ENCODE data around the gene PCGF1.

The PCGF1 gene

DNA sequence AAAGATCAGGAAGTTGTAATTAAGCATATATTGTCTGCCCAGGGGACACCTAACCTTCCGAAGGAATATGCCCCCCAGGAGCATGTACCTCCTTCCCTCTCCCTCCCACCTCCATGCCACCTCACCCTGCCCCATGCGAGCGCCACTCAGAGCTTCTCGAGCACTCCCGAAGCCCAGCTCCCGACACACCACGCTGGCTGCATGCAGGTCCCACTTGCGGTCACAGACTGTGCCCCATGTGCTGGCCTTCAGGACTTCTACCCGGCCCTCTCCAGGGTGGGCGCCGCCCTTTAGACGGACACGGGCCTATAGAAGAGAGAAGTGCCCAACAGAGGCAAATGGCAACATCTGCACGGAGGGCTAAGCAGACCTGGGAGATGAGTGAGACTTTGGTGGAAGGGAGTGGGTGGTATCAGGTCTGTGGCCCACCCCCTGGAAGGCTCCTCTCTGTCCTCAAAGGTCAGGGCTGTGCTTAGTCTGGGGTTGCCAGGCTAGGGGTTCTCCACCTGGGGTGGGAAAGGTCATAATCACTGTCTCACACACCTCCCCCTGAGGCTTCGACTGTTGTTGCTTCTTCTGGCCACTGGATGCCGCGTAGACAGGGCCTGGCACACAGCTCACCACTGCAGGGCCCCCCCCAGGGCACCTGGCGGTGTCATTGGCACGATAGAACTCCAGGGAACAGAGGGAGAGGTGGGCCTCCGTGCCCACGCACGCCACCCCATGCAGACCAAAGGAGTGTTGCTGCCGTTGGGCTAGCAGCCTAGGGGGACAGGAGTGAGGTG lies 28.9 kb upstream of the PCGF1 start:
- no peak for DNase-seq

DNA sequence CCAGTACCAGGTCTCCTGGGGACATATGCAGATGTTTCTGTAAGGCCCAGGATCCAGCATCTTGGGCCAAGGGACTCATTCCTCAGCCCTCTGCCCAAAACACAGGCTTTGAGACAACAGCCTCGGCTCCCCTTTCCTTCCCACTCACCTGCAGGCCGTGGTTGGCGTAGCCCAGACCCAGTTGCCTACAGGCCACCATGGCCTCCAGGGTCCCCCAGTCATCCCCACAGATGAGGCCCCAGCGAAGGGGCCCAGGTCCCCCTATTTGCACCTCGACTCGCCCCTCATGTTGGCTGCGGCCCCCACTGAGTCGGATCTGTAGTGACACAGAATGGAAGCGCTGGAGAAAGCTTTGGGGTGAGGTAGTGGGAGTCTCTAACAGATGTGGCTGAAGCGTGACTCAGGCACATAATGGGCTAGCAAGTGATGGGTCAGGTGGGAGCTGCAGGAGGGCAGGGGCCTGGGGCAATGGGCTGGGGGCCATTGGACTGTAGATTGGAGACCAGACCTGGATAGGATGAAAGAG lies 28.0 kb upstream of the PCGF1 start:
- DNase-seq, result no peak

DNA sequence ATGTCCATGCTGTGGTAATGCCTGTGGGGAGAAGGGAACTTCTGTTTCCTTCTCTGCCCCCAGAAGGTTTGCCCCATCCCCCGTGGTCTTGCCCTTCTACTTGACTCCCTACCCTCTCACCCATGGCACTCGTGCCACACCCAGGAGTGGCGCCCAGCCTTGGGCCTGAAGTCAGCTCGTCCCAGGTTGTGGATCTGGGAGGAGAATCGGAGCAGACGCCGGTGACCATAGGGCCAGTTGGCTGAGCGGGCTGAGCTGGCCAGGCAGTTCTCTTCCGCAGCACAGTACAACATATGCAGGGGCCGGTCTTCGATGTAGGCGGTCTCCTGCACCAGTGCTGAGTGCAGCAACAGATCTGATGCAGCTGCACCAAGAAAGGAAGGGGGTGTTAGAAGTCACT lies 26.9 kb upstream of the PCGF1 start:
- DNase-seq, result no peak

DNA sequence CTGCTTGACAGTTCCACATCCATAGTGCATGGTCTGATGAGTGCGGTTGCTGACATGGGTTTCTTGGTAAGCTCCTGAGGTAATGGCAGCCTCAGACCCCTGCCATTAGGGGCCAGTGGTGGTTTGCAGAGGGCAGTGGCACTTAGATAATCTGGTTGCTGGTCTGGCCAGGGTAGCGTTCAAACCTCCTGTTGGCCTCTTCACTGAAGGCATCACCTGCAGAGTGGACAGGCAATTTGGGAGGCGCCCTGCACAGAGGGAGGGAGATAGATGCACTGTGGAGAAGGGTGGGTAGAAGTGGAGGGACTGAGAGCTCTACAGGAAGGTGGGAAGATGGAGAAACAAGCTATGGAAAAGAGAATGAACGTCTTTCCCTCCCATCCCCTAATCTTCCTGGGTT lies 26.0 kb upstream of the PCGF1 start:
- no peak for DNase-seq

DNA sequence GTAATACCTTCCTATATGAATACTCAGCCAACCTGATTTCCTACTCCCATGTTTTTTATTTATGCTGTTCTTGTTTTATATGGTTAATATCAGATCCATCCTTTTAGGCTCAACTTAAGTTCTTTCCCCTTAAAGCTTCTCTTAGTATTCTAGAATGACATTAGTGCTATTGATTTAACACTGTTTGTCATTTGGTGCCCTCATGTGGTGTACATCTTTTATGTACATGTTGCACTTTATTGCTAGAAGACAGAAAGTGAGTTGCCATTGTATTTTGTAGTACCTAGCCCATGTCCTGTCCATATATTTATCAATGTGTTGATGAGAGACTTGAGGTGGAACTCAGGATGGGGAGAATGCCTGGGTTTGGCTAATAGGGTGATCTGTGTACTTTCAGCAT lies 24.7 kb upstream of the PCGF1 start:
- DNase-seq, result peak; percentile 85

DNA sequence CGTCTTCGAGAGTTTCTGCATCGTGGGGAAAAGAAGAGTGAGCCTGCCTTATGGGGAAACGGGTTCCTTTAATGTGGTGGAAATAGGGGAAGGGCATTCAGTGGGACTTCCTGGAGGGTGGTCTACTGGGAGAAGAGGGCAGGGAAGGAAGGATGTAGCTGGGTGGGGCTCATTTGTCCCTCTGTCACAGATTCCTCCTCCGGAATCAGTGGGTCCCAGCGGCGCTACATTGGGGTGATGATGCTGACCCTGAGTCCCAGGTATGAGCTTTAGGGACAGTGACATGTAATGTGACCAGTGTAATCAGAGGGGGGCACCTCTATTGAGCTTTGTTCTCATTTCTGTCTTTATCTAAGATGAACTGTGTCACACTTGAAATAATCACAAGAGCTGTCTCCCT lies 24.2 kb upstream of the PCGF1 start:
- no peak for DNase-seq

DNA sequence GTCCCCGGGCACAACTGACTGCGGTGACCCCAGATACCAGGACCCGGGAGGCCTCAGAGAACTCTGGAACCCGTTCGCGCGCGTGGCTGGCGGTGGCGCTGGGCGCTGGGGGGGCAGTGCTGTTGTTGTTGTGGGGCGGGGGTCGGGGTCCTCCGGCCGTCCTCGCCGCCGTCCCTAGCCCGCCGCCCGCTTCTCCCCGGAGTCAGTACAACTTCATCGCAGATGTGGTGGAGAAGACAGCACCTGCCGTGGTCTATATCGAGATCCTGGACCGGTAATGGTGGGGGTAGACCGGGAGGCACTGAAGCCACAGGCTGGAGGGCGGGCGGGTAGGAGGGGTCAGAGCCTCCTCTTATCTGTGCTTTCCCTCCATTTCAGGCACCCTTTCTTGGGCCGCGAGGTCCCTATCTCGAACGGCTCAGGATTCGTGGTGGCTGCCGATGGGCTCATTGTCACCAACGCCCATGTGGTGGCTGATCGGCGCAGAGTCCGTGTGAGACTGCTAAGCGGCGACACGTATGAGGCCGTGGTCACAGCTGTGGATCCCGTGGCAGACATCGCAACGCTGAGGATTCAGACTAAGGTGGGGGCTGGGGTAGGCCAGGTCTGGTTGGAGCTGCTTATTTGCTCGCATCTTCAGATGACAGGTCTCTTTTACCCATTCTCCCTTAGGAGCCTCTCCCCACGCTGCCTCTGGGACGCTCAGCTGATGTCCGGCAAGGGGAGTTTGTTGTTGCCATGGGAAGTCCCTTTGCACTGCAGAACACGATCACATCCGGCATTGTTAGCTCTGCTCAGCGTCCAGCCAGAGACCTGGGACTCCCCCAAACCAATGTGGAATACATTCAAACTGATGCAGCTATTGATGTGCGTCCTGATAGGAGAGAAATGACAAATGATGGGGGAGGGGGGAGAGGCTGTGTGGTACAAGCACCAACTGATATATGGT lies 23.0 kb upstream of the PCGF1 start:
- peak; percentile 98 for DNase-seq

DNA sequence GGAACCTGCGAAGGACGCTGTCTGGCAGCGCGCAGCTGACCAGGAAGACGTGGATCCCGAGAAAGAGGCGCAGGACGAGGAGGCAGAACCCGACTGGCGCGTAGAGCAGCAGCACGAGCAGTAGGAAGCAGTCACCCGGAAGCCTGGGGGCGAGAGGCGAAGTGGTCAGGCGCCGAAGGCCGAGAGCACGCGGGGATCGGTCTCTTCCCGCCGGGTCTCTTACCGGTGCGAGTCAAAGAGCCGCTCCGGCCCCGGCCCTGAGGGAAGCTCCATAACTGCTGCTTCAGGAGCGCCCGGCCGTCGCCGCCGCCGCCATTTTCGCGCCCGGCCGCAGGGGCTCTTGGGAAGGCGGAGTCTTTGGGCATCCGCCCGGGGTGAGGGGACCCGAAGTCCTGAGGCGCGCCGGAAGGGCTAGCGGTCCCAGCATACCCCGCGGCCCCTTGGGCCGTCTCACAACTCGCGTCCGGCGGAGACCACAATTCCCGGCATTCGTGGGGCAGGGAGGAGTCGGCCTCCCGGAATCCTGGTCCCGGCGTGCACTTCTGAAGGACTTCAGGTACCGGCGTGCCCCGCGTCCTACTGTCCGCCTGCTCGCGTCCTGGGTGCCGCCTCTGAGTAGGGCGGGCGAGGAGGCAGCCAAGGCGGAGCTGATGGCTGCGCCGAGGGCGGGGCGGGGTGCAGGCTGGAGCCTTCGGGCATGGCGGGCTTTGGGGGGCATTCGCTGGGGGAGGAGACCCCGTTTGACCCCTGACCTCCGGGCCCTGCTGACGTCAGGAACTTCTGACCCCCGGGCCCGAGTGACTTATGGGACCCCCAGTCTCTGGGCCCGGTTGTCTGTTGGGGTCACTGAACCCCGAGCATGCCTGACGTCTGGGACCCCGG lies 22.1 kb upstream of the PCGF1 start, which contains the start of the genes AUP1 and HTRA2:
TSS of gene AUP1 (minus strand) at position 350 of the 882 bp plus-strand sequence. CDS start at position 273, 77 bp downstream.
TSS of gene HTRA2 (plus strand) at position 577 of the 882 bp plus-strand sequence. CDS start at position 651, 74 bp downstream.
- peak; percentile 100 for DNase-seq

DNA sequence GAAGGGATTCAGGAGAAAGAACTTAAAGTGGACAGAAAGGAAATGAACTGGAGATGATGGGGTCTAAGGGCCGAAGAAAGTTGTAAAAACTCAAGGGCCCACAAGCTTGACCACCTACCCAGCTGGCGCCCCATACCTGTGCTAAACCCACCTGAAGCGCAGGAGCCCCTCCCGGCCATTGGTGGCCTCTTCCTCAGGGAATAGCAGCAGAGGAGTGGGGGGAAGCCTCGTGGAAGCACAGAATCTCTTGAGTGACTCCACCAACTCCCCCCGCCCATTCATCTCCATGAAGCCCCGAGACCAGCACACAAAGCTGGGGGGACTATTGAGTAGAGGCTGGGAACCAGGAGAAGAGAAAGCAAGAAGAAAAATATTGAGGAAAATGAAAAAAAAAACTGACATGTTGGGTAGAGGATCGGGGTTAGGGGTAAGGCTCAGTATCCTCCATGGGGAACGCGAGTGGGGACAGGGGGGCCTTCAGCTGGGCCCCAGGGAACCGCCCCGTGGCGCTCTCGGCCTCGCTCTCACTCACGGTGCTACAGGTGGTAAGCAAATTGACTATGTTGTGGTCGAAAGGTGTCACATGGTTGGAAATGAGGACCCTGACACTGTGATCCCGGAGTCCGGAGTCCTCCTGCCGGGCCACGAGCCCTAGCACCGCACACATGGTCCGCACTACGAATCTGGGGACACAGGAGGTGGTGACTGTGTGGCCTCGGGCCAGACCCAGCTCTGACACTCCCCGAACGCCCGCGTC lies 21.3 kb upstream of the PCGF1 start:
- DNase-seq, result no peak

DNA sequence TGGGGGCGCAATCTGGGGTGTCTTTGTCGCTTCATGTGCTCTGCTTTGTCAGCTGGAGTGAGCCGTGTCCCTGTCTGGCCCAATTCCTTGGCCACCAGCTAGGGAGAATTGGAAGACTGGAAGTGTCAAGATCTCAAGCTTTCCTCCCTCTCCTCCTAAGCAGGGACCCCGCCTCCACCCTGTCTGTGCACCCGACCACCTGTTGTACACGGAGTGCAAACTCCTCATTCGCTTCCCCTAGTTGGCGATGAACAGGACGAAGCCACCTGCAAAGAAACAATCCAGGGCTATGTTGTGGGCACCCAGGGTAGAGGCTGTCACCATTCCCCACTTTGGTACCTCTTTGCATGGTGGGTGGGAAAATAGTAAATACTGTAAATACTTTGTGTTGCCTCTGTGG lies 20.2 kb upstream of the PCGF1 start:
- DNase-seq, result no peak

DNA sequence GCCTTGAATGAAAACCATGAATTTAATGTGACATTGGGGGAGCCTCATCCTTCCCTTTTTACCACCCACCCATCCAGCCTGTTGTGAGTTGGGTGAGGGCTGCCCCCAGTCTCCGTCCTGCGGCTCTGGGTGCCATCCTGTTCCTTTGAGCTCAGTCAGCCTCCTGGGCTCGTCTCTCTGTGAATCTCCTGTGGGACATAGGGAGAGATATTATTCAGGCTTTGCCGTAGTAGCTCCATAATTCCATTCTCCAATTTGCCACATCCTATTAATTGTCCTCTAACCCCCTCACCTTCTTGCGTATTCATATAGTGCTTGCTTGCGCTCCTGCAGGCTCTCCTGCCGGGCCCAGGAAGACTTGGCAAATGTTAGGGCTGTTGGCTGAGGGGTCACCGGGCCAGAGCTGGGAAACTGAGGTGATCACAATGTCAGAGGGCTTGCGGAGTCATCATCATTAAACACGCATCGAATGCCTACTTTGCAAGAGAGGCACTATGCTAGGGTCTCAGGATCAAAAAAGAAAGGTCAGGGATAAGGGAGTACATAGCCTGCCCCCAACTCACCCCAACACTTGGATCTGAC lies 19.2 kb upstream of the PCGF1 start:
- DNase-seq, result no peak

DNA sequence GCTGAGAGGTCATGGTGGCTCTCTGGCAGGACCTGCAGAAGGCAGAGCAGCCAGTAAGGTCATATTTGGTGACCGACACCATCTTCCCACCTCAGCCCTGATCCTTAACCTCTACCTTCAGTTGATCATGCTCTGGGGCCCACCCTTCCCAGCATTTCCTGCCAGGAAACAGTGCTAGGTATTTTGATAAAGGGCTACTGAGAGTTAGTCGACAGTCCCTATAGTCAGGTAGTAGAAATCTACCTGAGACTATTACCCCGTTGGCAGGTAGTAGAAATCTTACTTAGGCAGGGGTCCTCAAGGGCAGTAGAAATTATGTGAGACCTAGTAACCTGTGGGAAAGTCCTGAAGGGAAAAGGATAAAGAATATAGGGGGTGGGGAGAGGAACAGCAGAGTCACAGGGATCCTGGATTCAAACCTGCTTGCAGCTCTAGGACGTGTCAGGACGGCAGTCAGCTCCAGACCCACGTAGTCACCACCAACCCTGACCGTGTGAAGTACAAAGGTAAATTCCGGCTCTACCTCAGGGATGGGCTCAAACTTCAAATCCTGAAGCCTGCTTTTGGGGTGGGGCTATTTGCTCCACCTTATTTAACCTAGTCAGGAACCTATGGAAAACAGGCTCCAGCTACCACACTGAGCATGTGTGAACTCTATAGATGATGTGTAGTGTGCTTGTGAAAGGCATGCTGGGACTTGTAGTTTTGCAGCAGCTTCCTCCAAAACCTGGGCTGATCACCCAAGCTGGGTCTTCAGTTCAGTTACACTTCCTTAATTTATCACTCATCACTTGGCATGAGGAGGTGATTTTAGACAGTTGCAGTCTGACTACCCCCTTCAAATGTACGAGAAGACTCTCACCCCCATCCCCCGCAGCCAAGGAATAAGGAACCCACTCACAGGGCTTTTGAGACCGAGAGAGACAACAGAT lies 18.5 kb upstream of the PCGF1 start, which contains the start of gene DQX1:
TSS of gene DQX1 (minus strand) at position 515 of the 932 bp plus-strand sequence. CDS start at position 13, 502 bp downstream.
- peak; percentile 77 for DNase-seq

DNA sequence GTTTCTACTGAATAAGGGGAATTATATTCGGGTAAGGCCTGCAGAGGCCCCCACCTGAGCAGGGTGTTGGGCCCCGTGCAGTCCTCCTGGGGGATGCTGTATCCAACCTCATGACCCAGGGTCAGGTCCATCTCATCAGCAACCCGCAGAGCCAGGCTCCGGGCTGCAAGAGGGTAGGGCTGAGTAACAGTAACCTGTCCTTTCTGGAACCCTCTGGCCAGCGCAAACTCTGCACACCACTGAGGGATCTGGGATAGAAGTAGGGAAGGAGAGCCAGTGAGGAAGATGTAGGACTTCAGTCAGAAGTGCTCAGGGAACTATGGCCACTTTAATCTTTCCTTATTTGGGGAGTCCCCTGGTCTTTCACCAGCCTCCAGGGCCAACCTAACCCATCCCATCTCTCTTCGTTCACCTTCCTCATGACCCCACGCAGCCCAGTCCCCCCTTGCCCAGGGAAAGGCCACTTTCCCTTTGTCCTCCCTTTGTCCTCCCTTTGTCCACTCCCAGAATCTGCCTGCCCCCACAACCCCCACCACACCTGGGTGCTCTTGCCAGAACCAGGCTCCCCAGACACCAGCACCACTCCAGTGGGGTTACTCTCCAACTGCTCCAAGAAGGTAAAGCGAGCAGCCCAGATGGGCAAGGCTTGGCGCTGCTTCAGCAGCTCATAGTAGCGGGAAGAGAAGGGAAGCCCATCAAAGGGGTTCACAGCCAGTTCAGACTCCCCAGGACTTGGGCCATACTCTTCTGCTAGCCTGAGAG lies 17.6 kb upstream of the PCGF1 start:
- no peak for DNase-seq

DNA sequence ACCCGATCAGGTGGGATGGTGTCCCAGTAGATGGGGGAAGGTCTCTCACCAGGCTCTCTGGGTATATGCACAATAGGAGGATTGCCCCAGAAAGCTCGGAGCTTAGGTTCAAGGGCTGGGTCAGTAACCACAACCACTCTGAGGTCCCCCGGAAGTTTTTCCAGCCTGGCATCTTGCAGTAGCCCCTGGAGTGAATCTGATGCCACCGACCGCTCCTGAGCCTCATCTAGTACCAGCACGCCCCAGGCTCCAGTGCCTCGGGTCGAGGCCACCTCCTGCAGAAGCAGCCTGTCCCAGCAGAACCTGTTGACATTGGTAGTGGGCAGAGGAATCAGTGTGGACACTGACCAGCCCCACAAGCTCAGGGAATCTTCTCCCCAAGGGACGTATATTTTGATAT lies 16.5 kb upstream of the PCGF1 start:
- no peak for DNase-seq

DNA sequence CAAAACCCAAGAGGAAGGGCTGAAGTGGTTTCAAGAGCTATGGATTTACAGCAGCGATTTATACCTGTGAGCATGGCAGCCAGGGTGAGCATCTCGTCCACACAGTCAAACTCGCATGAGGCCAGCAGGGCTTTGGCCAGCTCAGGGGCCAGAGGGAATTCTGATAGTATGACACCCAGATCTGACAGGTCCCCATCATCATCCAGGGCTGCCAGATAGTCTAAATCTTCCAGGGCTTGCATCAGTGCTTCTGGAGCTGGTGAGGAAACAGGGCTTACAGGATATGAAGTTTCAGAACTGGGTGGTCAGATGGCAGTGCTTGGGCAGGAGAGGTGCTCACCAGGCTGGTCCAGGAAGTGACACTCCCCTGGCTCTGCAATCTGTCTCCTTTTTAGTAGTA lies 15.0 kb upstream of the PCGF1 start:
- DNase-seq, result no peak

DNA sequence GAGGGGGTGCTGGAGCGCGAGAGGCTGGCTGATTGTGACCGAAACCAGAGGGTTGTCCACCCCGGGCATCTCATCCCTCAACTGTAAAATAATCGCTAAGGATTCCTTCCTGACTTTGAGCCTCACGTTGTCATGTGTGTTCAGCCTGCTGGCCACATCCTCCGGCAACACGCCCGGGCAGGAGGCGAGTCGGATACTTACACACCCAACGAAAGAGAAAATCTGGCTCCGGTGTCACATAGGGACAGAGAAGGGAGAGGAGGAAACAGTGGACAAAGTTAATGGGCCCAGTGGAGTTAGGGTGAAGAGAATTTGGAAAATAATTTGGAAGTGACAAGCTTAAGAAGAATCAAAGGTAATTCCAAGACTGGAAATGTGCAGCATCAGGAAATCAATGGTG lies 9.2 kb upstream of the PCGF1 start:
- no peak for DNase-seq

DNA sequence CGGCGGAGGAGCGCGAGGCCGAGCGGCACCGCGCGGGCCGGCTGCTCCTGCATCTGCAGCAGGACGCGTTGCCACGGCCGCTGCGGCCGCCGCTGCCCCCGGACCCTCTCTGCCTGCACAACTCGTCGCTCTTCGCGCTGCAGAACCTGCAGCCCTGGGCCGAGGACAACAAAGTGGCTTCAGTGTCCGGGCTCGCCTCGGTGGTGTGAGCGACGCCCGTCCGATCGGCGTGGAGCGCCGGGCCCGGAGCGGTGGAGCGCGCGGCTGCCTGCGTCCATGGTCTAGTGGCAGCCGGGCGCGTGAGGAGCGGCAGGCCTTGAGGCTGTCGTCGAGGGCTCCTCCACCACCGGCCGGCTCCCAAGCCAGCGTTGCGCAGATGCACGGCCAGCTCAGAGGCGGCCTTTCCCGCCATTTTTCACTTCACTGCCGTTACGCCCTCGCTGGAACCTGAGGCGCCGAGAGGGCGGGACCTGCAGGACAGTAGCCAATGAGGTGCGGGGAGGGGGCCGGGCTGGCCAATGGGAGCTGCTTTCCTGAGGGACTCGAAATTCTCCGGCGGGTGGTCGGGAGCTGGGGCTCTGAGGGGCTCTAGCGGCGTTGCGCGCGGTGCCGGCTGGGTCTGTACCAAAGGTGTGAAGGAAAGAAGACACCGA lies 8.6 kb upstream of the PCGF1 start:
- peak; percentile 89 for DNase-seq

DNA sequence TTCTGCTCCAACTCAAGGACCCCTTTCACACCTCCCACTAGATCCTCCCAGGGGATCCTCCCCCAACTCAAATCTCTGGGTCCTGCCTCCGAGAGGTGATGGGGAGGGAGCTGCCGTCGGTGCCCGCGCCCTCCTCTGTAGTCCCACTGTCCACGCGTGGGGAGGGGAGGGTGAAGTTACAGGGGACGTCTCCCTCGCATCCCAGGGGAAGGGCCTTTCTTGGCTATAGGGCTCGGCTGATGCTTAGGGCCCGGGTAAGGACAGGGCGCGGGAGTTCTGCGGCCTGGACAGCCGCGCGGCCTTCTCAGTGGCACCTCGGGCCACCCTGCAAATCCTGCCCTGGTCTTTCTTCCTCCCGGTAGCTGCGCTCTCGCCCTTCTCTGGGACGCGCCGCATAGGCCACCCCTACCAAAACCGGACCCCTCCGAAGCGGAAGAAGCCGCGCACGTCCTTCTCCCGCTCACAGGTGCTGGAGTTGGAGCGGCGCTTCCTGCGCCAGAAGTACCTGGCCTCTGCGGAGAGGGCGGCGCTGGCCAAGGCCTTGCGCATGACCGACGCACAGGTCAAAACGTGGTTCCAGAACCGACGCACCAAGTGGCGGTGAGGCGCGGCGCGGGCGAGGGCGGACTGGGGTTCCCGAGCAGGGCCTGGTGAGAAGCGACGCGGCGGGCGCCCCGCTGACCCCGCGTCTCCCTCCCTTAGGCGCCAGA lies 7.9 kb upstream of the PCGF1 start:
- DNase-seq, result no peak

Measured in hematopoietic multipotent progenitor cell treated with erythropoietin and hydrocortisone succinate and interleukin-3 and kit ligand, for 4 days (in vitro differentiated cells).